T-helper 1 cell treated with Interleukin-12 subunit alpha and Interleukin-12 subunit beta and Interleukin-4 antibody, amounts not matched to agents 30 ng/mL and 1 ng/mL, for 36 hours (primary cell): Measurements from ENCODE around the gene SEPTIN12. TPM values are rescaled to one million over a fixed set of nuclear protein-coding genes. Genes with fewer than 3 reads are reported as not detected.
"Not testable (repeated sequence)": the region's sequence is repeated elsewhere in the genome, so short reads cannot be mapped to it uniquely, and the experiment has no call there.

Source experiments
- intact Hi-C: fragments of 100-400 bp; cut with micrococcal nuclease; formaldehyde crosslinking; loops from one replicate; pipeline ENCODE4 v1.15.1; 2024
- total RNA-seq: library from RNA; stranded (reverse); gene quantifications from 2 replicates; pipeline ENCODE4 v1.2.3, GENCODE V29; 2022

The SEPTIN12 gene
- total RNA-seq, 1 donor from 2014 or later: not detected

DNA sequence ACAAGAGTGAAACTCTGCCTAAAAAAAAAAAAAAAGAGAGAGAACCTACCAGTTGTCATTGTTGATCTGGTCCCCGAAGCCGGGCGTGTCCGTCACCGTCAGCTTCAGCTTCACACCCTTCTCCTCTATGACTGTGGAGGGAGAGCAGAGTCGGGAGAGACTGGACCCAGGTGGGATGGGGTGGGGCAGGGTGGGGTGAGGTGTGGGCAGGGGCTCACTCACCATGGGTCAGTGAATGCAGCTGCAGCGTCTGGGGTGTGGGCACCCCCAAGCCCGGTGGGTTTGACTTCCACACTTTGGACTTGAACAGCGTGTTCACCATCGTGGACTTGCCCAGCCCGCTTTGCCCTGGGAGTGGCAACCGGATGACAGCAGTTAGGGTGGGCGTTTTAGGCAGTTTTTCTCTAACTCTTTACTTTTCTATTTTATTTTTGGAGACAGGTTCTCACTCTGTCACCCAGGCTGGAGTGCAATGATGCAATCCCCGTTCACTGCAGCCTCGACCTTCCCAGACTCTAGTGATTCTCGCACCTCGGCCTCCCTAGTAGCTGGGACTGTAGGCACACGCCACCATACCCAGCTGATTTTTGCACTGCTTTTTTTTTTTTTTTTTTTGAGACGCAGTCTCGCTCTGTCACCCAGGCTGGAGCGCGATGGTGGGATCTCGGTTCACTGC lies 2.2 kb downstream of the SEPTIN12 start:
- intact Hi-C loops: no loop called here

DNA sequence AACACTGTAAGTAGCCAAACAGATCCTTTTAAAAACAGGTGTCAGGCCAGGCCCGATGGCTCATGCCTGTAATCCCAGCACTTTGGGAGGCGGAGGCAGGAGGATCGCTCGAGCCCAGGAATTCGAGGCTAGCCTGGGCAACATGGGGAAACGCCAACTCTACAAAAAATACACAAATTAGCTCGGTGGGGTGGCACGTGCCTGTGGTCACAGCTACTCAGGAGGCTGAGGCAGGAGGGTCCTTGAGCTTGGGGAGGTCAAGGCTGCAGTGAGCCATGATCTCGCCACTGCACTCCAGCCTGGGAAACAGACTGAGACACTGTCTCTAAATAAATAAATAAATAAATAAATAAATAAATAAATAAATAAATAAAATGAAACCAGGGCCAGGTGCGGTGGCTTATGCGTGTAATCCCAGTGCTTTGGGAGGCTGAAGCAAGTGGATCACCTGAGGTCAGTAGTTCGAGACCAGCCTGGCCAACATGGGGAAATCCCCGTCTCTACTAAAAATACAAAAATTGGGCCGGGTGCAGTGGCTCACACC lies 3.6 kb downstream of the SEPTIN12 start:
- intact Hi-C loops: not testable (repeated sequence)

DNA sequence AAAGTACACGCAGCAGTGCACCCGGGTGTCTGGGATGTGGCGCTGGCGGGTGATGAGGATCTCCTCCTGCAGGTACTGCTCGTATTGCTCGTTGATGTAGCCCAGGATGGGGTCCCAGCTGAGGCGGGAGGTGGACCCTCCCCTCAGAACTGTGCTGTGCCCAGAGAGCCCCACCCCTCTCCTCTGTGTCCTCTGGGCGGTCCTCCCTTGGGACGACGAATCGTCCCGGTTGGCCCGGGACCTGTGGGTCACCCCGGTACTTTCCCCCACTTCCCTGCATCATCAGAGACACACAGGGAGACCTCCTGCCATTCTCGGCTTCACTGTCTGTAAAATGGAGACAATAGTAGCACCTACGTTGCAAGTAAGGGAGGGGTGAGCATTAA lies 4.2 kb downstream of the SEPTIN12 start:
- intact Hi-C loops: no loop called here

GRCh38 chr16:4783251-4783950 lies 4.7 kb downstream of the SEPTIN12 start:
- intact Hi-C loops: no loop called here

- intact Hi-C loops: no loop called here
These were observed 7.9 kb downstream of the SEPTIN12 start for GRCh38 chr16:4780235-4780634.

GRCh38 chr16:4778050-4778392 lies 10.1 kb downstream of the SEPTIN12 start:
- intact Hi-C loops: no loop called here

GRCh38 chr16:4777339-4778049 lies 10.7 kb downstream of the SEPTIN12 start:
- intact Hi-C loops: no loop called here

DNA sequence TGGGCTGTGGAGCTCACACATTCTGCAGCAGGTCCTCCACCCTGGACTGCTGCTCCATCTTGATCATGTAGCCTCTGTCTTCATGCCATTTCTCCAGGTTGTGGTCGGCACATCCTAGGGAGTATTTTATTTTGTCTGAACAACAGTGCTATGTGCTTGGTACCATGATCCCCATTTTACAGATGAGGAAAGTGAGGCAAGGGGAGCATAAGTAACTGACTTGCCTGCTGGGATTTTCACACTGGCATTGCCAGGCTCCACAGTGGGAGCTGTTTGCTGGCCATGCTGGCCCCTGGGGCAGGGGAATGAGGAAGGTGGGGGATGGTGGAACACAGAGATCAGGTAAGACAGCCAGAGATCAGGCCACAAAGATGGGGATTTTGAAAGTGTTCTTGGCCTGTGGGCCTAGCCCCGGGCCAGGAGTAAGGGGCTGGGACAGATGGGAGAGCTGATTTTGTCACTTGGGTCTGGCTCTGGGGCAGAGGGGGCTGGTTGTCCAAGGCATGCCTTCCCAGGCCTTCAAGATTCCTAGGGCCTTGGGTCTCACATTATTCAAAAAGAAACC lies 11.9 kb downstream of the SEPTIN12 start:
- intact Hi-C loops: no loop called here

- intact Hi-C loops: no loop called here
These were observed 13.1 kb downstream of the SEPTIN12 start for GRCh38 chr16:4775005-4775404.

GRCh38 chr16:4772351-4772750 lies 15.8 kb downstream of the SEPTIN12 start:
- intact Hi-C loops: no loop called here

DNA sequence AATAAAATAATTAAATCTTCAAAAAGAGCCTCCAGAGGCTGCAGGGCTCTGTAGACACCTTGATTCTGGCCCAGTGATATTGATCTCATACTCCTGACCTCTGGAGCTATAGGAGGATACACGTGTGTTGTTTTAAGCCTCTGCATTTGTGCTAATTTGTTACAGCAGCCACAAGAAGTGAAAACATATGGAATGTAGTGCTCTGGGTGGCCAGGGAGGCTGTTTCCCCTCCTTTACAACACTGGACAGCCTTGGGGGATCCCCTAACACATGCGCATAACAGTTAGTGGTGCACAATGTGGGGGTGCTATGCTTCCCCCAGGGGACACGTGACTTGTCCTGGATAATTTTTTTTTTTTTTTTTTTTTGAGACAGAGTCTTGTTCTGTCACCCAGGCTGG lies 16.5 kb downstream of the SEPTIN12 start:
- intact Hi-C loops: no loop called here

DNA sequence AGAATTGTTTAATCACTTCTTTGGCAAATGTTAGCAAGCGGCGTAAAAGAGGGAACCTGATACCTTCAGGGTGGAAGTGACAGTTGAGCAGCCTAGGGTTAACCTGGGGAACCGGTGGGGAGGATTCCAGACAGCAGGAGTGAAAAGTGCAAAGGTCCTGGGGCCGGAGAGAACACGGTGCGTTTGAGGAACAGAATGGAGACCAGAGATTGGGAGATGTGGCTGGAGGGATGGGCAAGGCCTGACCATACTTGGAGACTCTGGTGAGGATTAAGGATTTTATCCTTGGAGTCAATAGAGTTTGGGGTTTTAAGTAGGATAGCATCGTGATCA lies 18.9 kb downstream of the SEPTIN12 start:
- intact Hi-C loops: loop anchor here (5.0 to 10.0 kb wide), 4 partner anchors 92 to 326 kb away; partner anchors contain the start of genes EEF2KMT and HMOX2

DNA sequence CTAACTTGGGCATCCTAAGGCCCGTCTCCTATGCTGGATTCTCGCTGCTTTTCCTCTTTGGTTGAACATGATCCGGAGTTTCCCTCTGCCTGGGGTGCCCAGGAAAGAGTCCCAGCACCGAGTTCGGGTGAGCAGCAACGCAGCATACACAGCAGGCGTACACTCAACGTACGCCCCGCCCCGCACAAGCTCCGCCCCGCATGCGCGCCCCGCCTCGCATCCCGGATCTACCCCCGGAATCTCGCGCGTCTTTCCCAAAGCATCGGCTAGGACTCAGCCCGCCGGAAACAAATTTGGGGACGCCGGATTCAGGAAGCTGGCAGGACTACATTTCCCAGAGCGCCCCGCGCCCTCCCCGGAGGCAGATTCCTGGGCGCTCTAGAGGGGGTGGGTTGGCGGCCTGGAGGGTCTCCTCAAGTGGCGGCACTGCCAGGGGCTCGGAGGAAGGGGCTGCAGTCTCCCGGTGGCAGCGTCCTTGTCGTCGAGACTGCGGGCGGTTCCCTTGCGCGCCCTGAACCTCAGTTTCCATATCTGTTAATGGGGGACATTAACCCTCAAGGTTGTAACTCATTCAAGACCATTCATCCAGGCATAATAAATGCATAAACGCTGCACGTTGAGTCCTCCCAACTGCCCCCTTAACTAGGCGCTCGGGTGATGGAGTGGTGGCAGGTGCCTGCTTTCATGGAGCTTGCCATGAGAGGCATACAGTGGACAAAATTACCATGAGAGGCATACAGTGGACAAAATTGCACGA lies 19.4 kb downstream of the SEPTIN12 start:
- intact Hi-C loops: loop anchor here (1.0 to 10.0 kb wide), 8 partner anchors 34 to 326 kb away; partner anchors contain the start of genes ALG1, EEF2KMT, HMOX2 and MGRN1

GRCh38 chr16:4767872-4768548 lies 20.1 kb downstream of the SEPTIN12 start:
- intact Hi-C loops: loop anchor here (1.0 to 10.0 kb wide), 13 partner anchors 34 to 352 kb away; partner anchors contain the start of genes ALG1, ANKS3, CORO7 and DNAAF8

GRCh38 chr16:4766875-4767628 lies 21.1 kb downstream of the SEPTIN12 start, which contains the start of gene ZNF500:
ZNF500 (minus strand) TSS chr16:4767162; CDS start chr16:4765978, 1,184 bp downstream.
- intact Hi-C loops: loop anchor here (1.0 to 10.0 kb wide), 10 partner anchors 33 to 351 kb away; partner anchors contain the start of genes ANKS3, CORO7, DNAAF8 and EEF2KMT

GRCh38 chr16:4765511-4766474 lies 22.4 kb downstream of the SEPTIN12 start:
- intact Hi-C loops: loop anchor here (1.0 to 10.0 kb wide), 5 partner anchors 88 to 329 kb away; partner anchors contain the start of genes EEF2KMT, HMOX2 and NAGPA

DNA sequence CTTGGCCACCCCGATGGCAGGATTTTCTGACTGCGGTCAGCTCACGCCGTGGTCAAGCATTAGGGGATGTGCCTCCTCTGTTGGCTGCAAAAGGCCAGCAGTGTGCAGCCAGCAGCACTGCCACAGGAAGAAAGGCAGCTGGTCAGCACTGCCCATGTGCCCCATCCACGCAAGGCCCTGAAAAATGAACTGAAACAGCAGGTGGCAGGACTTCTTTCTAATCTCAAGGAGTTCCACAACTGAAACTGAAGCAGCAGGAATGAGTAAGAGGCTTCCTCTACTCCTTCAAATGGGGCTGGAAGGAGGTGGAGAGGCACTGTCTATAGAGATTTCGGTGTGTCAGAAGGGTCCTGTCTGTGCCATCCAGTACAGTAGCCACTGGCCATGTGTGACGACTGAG lies 24.4 kb downstream of the SEPTIN12 start:
- intact Hi-C loops: loop anchor here (10.0 kb wide), 1 partner anchor 331 kb away; the partner anchor contains the start of gene EEF2KMT

DNA sequence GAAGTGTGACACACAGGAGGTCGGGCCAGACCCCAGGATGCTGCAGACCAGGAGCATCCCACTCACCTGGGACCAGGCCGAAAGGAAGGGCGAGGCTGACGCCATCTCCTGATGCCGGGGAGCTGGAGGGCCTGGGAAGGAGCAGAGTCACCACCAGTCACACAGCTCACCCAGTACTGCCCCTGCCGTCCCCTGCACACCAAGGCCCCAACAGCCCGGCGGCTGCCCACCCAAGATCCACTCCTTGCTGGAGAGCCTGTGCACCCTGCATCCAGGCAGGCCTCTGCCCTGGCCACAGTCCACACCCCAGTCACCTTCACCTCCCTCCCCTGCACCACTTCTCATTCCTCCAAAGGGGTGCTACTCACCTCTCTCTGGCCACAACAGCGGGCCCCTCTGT lies 25.9 kb downstream of the SEPTIN12 start:
- intact Hi-C loops: loop anchor here (10.0 kb wide), 1 partner anchor 333 kb away; the partner anchor contains the start of gene EEF2KMT
